Sigmoid colon (tissue), 4 donors: ENCODE results near the gene ZNF133.

Source experiments
- POLR2A ChIP-seq, 2 donors: fragments of 450-650 bp; IDR thresholded peaks; one replicate each; pipeline ENCODE4 v1.6.1; 2016; ENCODE audit warnings: antibody characterized with exemption in 2 of 2, mild to moderate bottlenecking in 2 of 2, moderate library complexity in 2 of 2
- POLR2AphosphoS5 ChIP-seq, 4 donors: sonication (generic); formaldehyde crosslinking; IDR thresholded peaks; one replicate each; pipeline ENCODE4 v1.6.1; 2017; ENCODE audit warnings: antibody characterized with exemption in 4 of 4
- TF ChIP-seq, protein P1 (sequence below), 4 experiments: fragments of 450-650 bp in 3 of 4; fragments of 200-600 bp in 1 of 4; IDR thresholded peaks; one replicate each; pipeline ENCODE4 v1.5.1; 2016 to 2019; ENCODE audit warnings: antibody characterized with exemption in 4 of 4, mild to moderate bottlenecking in 3 of 4, moderate library complexity in 2 of 4

DNA sequence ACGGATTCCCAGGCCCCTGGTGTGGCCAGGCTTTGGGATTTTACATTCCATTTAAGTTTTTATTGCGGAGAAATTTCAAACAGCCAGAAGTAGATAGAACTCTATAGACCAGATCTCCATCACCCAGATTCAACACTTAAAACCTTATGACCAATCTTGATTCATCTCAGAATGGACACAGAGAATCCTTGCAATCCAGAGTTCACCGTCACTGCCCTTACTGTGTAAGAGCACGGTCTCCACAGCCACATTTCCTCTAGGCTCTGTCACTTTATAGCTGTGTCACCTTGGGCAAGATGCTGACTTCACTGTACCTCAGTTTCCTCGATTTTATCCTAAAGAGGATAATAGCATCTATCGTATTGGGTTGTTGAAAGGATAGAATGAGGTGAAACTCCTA, 979 bp downstream of the ZNF133 start:
- TF ChIP-seq POLR2AphosphoS5 (IDR thresholded peaks at IDR 0.05), result no peak
- TF ChIP-seq, protein P1, sequence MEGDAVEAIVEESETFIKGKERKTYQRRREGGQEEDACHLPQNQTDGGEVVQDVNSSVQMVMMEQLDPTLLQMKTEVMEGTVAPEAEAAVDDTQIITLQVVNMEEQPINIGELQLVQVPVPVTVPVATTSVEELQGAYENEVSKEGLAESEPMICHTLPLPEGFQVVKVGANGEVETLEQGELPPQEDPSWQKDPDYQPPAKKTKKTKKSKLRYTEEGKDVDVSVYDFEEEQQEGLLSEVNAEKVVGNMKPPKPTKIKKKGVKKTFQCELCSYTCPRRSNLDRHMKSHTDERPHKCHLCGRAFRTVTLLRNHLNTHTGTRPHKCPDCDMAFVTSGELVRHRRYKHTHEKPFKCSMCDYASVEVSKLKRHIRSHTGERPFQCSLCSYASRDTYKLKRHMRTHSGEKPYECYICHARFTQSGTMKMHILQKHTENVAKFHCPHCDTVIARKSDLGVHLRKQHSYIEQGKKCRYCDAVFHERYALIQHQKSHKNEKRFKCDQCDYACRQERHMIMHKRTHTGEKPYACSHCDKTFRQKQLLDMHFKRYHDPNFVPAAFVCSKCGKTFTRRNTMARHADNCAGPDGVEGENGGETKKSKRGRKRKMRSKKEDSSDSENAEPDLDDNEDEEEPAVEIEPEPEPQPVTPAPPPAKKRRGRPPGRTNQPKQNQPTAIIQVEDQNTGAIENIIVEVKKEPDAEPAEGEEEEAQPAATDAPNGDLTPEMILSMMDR (IDR thresholded peaks at IDR 0.05), result no peak
- no peak for TF ChIP-seq POLR2A (IDR thresholded peaks at IDR 0.05)
